ENCODE results near the gene LCNL1. TPM values are rescaled to one million over a fixed set of nuclear protein-coding genes. Genes with fewer than 3 reads are reported as not detected.

LCNL1 gene
- total and polyA plus RNA-seq, 2 of the 13 experiments (the other 11 are each of a cell fraction or from before 2014, with no cell fraction given), result not detected

GRCh38 chr9:136991993-136992818 is 9.4 kb downstream of the LCNL1 start, which contains the start of gene PAXX (continued):
- TF ChIP-seq PHF21A (CRISPR knock-in tag; IDR thresholded peaks at IDR 0.05) (no peak), ARHGAP35 (CRISPR knock-in tag; IDR thresholded peaks at IDR 0.05; ENCODE audit: borderline replicate concordance) (no peak), CC2D1A (CRISPR knock-in tag; IDR thresholded peaks at IDR 0.05) (no peak), ZFP82 (CRISPR knock-in tag; IDR thresholded peaks at IDR 0.05; ENCODE audit: borderline replicate concordance) (no peak), ZSCAN30 (CRISPR knock-in tag; IDR thresholded peaks at IDR 0.05) (no peak), KAT7 (CRISPR knock-in tag; IDR thresholded peaks at IDR 0.05; ENCODE audit: borderline replicate concordance) (0 out of 2 replicates have a peak, but pooled peaks have one; percentile 43), ZNF264 (CRISPR knock-in tag; IDR thresholded peaks at IDR 0.05) (no peak), ZKSCAN1 (IDR thresholded peaks at IDR 0.05; ENCODE audit: low read length) (no peak), ZBTB46 (CRISPR knock-in tag; IDR thresholded peaks at IDR 0.05; ENCODE audit: borderline replicate concordance) (no peak), ZNF672 (CRISPR knock-in tag; IDR thresholded peaks at IDR 0.05) (no peak), RELA (CRISPR knock-in tag; IDR thresholded peaks at IDR 0.05) (no peak), ZNF317 (CRISPR knock-in tag; IDR thresholded peaks at IDR 0.05) (peak; percentile 46; the same call in 1 of the 2 replicates), ZNF775 (CRISPR knock-in tag; IDR thresholded peaks at IDR 0.05; ENCODE audit: borderline replicate concordance) (no peak), ZNF331 (CRISPR knock-in tag; IDR thresholded peaks at IDR 0.05) (no peak), ZNF576 (CRISPR knock-in tag; IDR thresholded peaks at IDR 0.05) (no peak), TEAD2 (CRISPR knock-in tag; IDR thresholded peaks at IDR 0.05) (no peak; the same call in 1 of the 2 replicates), NFIB (CRISPR knock-in tag; IDR thresholded peaks at IDR 0.05; ENCODE audit: borderline replicate concordance) (no peak), ZUFSP (CRISPR knock-in tag; IDR thresholded peaks at IDR 0.05; ENCODE audit: borderline replicate concordance) (no peak), ATF4 (CRISPR knock-in tag; IDR thresholded peaks at IDR 0.05) (no peak), NR1H2 (CRISPR knock-in tag; IDR thresholded peaks at IDR 0.05; ENCODE audit: borderline replicate concordance, low read depth) (no peak), HOXA5 (CRISPR knock-in tag; IDR thresholded peaks at IDR 0.05) (no peak; the same call in 1 of the 2 replicates), ZNF746 (CRISPR knock-in tag; IDR thresholded peaks at IDR 0.05) (0 out of 2 replicates have a peak, but pooled peaks have one; percentile 17)
